CD4-positive, alpha-beta T cell treated with Interleukin-21 for 1 hour (primary cell): ENCODE results near the gene LRRC7.
"Not testable (repeated sequence)": the region's sequence is repeated elsewhere in the genome, so short reads cannot be mapped to it uniquely, and the experiment has no call there.

Source experiments
- DNase-seq: peaks from one replicate; pipeline ENCODE4 v3.0.0-alpha.2; 2020

LRRC7 gene

GRCh38 chr1:69987881-69988280, 420.2 kb downstream of the LRRC7 start:
- DNase-seq, result no peak

GRCh38 chr1:69991644-69992043, 423.9 kb downstream of the LRRC7 start:
- no peak for DNase-seq

- no peak for DNase-seq
Measured at GRCh38 chr1:69992594-69992993, 424.9 kb downstream of the LRRC7 start.

GRCh38 chr1:69993810-69994209, 426.1 kb downstream of the LRRC7 start:
- DNase-seq, result no peak

- DNase-seq, result no peak
Measured at GRCh38 chr1:69994241-69994640, 426.5 kb downstream of the LRRC7 start.

GRCh38 chr1:69998847-69999246, 431.1 kb downstream of the LRRC7 start:
- DNase-seq, result no peak

GRCh38 chr1:70003211-70003908, 435.6 kb downstream of the LRRC7 start:
- DNase-seq, result no peak

- DNase-seq, result no peak
Measured at GRCh38 chr1:70005386-70006034, 437.8 kb downstream of the LRRC7 start.

GRCh38 chr1:70008660-70009059, 440.9 kb downstream of the LRRC7 start:
- DNase-seq, result no peak

- DNase-seq, result no peak
Measured at GRCh38 chr1:70017770-70018169, 450.0 kb downstream of the LRRC7 start.

GRCh38 chr1:70024272-70024671, 456.6 kb downstream of the LRRC7 start:
- no peak for DNase-seq

GRCh38 chr1:70025052-70025451, 457.3 kb downstream of the LRRC7 start:
- DNase-seq, result no peak

- no peak for DNase-seq
Measured at GRCh38 chr1:70025846-70026245, 458.1 kb downstream of the LRRC7 start.

GRCh38 chr1:70033266-70033873, 465.6 kb downstream of the LRRC7 start:
- DNase-seq, result no peak

GRCh38 chr1:70033936-70034335, 466.2 kb downstream of the LRRC7 start:
- DNase-seq, result no peak

- no peak for DNase-seq
Measured at GRCh38 chr1:70034403-70034802, 466.7 kb downstream of the LRRC7 start.

GRCh38 chr1:70038025-70038424, 470.3 kb downstream of the LRRC7 start:
- DNase-seq, result no peak

GRCh38 chr1:70039485-70039884, 471.8 kb downstream of the LRRC7 start:
- DNase-seq, result no peak

GRCh38 chr1:70041317-70042045, 473.8 kb downstream of the LRRC7 start:
- DNase-seq, result no peak

- DNase-seq, result no peak
Measured at GRCh38 chr1:70042090-70042731, 474.5 kb downstream of the LRRC7 start.

- no peak for DNase-seq
Measured at GRCh38 chr1:70043804-70044203, 476.1 kb downstream of the LRRC7 start.

GRCh38 chr1:70044832-70045231, 477.1 kb downstream of the LRRC7 start:
- DNase-seq, result no peak

GRCh38 chr1:70045581-70045980, 477.9 kb downstream of the LRRC7 start:
- DNase-seq, result not testable (repeated sequence)
